Skeletal muscle satellite cell (primary cell): ENCODE measurements around the gene IGF2.
"Not testable (repeated sequence)": the region's sequence is repeated elsewhere in the genome, so short reads cannot be mapped to it uniquely, and the experiment has no call there.

ENCODE experiments used
- H3K27me3 ChIP-seq: 2 replicates; pipeline ENCODE4 v1.7.0; 2013; ENCODE audit warnings: low read length; ENCODE audit not compliant: control insufficient read depth, insufficient read depth
- H3K36me3 ChIP-seq: 2 replicates; pipeline ENCODE4 v1.7.0; 2013; ENCODE audit warnings: mild to moderate bottlenecking, control low read depth, low read length; ENCODE audit not compliant: insufficient read depth
- H3K4me1 ChIP-seq: 2 replicates; pipeline ENCODE4 v1.7.0; 2013; ENCODE audit warnings: low read length; ENCODE audit not compliant: control insufficient read depth, insufficient read depth
- H3K4me2 ChIP-seq: 2 replicates; pipeline ENCODE4 v1.7.0; 2013; ENCODE audit warnings: mild to moderate bottlenecking, low read length
- H3K4me3 ChIP-seq: 2 replicates; pipeline ENCODE4 v1.7.0; 2013; ENCODE audit warnings: low read length
- H3K9ac ChIP-seq: 2 replicates; pipeline ENCODE4 v1.7.0; 2013; ENCODE audit warnings: mild to moderate bottlenecking, low read depth, low read length, moderate library complexity
- H3K9me3 ChIP-seq: replicated peaks from 2 replicates; pipeline ENCODE4 v1.7.0; 2013; ENCODE audit warnings: mild to moderate bottlenecking, control low read depth, low read length

Gene IGF2

DNA sequence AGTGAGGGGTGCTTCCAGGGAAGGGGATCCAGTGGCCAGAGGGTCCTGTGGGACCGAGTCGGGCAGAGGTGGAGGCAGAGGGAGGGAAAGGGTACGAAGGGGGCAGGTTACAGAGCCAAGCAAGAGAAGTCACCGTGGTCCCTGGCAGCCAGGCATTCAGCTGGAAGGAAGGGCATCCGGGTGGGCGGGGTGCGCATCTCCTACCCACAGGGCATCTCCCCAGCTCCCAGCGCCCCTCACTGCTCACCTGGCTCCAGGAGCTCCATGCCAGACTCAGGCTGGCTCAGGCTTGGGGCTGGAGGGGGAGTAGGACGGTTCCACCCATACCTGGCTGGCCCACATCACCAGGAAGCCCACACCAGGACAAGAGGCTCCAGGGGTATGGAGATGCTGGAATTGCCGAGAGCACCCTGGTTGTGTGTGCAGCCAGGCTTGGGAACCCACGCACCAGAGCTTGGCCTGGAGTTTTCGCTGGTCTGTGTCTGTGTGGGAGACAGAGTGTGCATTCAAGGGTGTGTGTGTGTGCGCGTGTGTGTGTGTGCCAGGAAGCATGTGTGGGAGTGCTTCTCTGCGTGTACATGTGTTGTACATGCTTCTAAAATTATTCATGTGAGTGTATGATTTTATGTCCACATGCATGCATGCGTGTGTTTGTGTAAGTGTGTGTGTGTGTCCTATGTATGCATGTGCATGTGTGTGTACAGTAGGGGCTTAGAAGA lies 39.0 kb upstream of the IGF2 start:
- not testable (repeated sequence) for H3K4me3 ChIP-seq, H3K9ac ChIP-seq, H3K36me3 ChIP-seq, H3K9me3 ChIP-seq, H3K27me3 ChIP-seq
- Histone ChIP-seq H3K4me2 (peak overlapping the region; percentile 22), H3K4me1 (peaks cover 37% of the 10 kb centered on the region)

- no peak overlapping the region for H3K4me3 ChIP-seq
- no peaks in the 10 kb centered on the region for H3K36me3 ChIP-seq
- no peak overlapping the region for H3K9ac ChIP-seq
- H3K4me2 ChIP-seq = no peak overlapping the region
- no peaks in the 10 kb centered on the region for H3K27me3 ChIP-seq
- no peaks in the 10 kb centered on the region for H3K9me3 ChIP-seq
- peaks cover 37% of the 10 kb centered on the region for H3K4me1 ChIP-seq
Measured at GRCh38 chr11:2177076-2177475, 37.9 kb upstream of the IGF2 start.

- H3K27me3 ChIP-seq = no peaks in the 10 kb centered on the region
Measured at GRCh38 chr11:2176389-2176900, 37.3 kb upstream of the IGF2 start.

GRCh38 chr11:2175659-2176058 lies 36.5 kb upstream of the IGF2 start:
- H3K9ac ChIP-seq = peak overlapping the region; percentile 30
- H3K4me1 ChIP-seq = peaks cover 33% of the 10 kb centered on the region

More at GRCh38 chr11:2176389-2176900, 37.3 kb upstream of the IGF2 start:
- H3K9me3 ChIP-seq = no peaks in the 10 kb centered on the region
- H3K4me3 ChIP-seq = no peak overlapping the region
- peaks cover 37% of the 10 kb centered on the region for H3K4me1 ChIP-seq
- no peak overlapping the region for H3K4me2 ChIP-seq
- H3K36me3 ChIP-seq = no peaks in the 10 kb centered on the region
- no peak overlapping the region for H3K9ac ChIP-seq

GRCh38 chr11:2174361-2174760 lies 35.2 kb upstream of the IGF2 start:
- Histone ChIP-seq H3K27me3 (peaks cover 5% of the 10 kb centered on the region), H3K4me2 (no peak overlapping the region), H3K4me3 (no peak overlapping the region), H3K9ac (no peak overlapping the region), H3K9me3 (no peaks in the 10 kb centered on the region), H3K36me3 (no peaks in the 10 kb centered on the region), H3K4me1 (peaks cover 26% of the 10 kb centered on the region)

More at GRCh38 chr11:2175659-2176058, 36.5 kb upstream of the IGF2 start:
- Histone ChIP-seq H3K27me3 (no peaks in the 10 kb centered on the region), H3K4me2 (peak overlapping the region; percentile 28), H3K4me3 (no peak overlapping the region), H3K36me3 (no peaks in the 10 kb centered on the region), H3K9me3 (no peaks in the 10 kb centered on the region)

DNA sequence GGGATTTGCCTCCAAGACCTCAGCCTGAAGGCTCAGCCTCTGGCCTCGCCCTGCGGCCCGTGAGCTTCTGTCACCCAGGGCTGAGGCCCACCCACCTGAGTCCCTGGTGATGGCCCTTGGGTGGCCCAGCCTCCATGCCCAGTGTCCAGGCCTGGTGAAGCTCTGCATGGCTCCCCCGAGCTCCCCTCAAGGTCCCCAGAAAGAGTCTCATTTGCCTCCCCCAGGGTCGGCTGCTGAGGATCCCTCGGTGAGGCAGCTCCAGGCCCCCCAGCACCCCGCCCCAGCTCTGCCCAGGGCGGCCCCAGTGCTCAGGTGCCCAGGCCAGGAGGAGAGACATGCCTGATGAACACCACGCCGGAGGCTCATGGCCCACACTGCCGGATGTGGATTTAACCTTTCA lies 34.6 kb upstream of the IGF2 start:
- Histone ChIP-seq H3K4me1 (peaks cover 20% of the 10 kb centered on the region), H3K4me2 (no peak overlapping the region), H3K4me3 (no peak overlapping the region), H3K9me3 (no peaks in the 10 kb centered on the region), H3K9ac (no peak overlapping the region), H3K27me3 (peaks cover 5% of the 10 kb centered on the region), H3K36me3 (no peaks in the 10 kb centered on the region)

DNA sequence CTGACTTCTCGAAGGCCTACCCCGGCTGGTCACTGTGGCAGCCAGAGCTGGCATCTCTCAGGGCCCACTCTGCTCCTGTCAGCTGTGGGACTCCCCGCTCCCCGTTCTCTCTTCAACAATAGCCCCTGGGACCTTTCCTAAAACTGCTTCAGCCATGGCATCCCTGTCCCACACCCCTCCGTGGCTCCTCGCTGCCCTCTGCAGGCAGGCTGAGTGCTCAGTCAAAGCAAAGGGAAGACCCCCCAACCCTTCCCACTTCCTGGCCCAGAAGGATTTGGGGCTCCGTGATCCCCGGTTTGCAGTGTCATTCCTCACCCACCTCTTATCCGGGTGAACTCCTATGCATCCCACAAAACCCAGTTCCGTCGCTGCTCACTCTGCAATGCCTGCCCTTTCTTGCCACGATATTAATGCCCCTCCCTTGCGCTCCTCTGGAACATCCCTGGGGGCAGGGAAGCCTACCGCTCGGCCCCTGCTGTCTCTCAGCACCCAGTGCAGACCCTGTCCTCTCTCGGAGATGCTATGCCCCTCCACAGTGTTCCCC lies 34.0 kb upstream of the IGF2 start:
- Histone ChIP-seq H3K27me3 (peaks cover 5% of the 10 kb centered on the region), H3K4me3 (no peak overlapping the region), H3K4me2 (no peak overlapping the region), H3K36me3 (no peaks in the 10 kb centered on the region), H3K4me1 (peaks cover 15% of the 10 kb centered on the region), H3K9me3 (no peaks in the 10 kb centered on the region), H3K9ac (no peak overlapping the region)

DNA sequence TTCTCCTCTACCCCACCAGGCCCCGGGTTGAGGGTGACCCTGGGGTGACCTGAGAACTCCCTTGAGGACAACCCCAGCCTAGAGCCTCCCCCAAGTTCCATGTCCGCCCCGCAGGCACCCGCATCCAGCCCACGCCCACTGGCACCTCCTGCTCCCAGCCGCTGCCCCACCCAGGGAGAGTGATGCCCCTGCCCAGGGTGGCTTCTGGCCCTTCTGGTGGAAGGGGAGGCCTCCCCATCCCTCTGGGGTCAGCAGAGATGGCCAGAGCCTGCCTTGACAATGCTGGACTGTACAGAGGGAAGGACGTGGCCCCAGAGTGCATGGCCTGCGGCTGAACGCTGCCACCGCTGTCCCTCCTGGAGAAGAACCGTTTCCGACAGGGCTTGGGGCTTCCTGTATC lies 33.5 kb upstream of the IGF2 start:
- H3K9me3 ChIP-seq = no peaks in the 10 kb centered on the region
- H3K27me3 ChIP-seq = peaks cover 5% of the 10 kb centered on the region
- no peak overlapping the region for H3K4me3 ChIP-seq
- H3K9ac ChIP-seq = no peak overlapping the region
- H3K36me3 ChIP-seq = no peaks in the 10 kb centered on the region
- no peak overlapping the region for H3K4me2 ChIP-seq
- H3K4me1 ChIP-seq = peaks cover 15% of the 10 kb centered on the region

- H3K9me3 ChIP-seq = no peaks in the 10 kb centered on the region
- no peak within 1 kb of the TSS for H3K4me2 ChIP-seq
- H3K27me3 ChIP-seq = peaks cover 13% of the 10 kb centered on the region
- no peak within 1 kb of the TSS for H3K4me3 ChIP-seq
- H3K36me3 ChIP-seq = no peaks in the 10 kb centered on the region
- H3K9ac ChIP-seq = no peak within 1 kb of the TSS
- H3K4me1 ChIP-seq = peaks cover 15% of the 10 kb centered on the region
Measured at GRCh38 chr11:2171591-2172003, 32.4 kb upstream of the IGF2 start, which contains the start of gene TH. TSS of gene TH (minus strand) at chr11:2171815. CDS start at chr11:2171786, 29 bp downstream.

- Histone ChIP-seq H3K27me3 (peaks cover 13% of the 10 kb centered on the region), H3K4me1 (no peaks in the 10 kb centered on the region), H3K36me3 (no peaks in the 10 kb centered on the region), H3K4me3 (no peak overlapping the region), H3K4me2 (no peak overlapping the region), H3K9ac (no peak overlapping the region), H3K9me3 (no peaks in the 10 kb centered on the region)
Measured at GRCh38 chr11:2169626-2170570, 30.7 kb upstream of the IGF2 start.

GRCh38 chr11:2169005-2169378 lies 29.8 kb upstream of the IGF2 start:
- no peaks in the 10 kb centered on the region for H3K4me1 ChIP-seq
- H3K36me3 ChIP-seq = no peaks in the 10 kb centered on the region
- no peak overlapping the region for H3K9ac ChIP-seq
- H3K27me3 ChIP-seq = peaks cover 17% of the 10 kb centered on the region
- no peaks in the 10 kb centered on the region for H3K9me3 ChIP-seq
- H3K4me3 ChIP-seq = no peak overlapping the region
- no peak overlapping the region for H3K4me2 ChIP-seq
